Measurements from ENCODE around the gene LAPTM4A. TPM values are rescaled to one million over a fixed set of nuclear protein-coding genes. Genes with fewer than 3 reads are reported as not detected.

LAPTM4A gene
- total RNA-seq, 6 experiments from 2014 or later = 80.0 to 143 (median 126) TPM

DNA sequence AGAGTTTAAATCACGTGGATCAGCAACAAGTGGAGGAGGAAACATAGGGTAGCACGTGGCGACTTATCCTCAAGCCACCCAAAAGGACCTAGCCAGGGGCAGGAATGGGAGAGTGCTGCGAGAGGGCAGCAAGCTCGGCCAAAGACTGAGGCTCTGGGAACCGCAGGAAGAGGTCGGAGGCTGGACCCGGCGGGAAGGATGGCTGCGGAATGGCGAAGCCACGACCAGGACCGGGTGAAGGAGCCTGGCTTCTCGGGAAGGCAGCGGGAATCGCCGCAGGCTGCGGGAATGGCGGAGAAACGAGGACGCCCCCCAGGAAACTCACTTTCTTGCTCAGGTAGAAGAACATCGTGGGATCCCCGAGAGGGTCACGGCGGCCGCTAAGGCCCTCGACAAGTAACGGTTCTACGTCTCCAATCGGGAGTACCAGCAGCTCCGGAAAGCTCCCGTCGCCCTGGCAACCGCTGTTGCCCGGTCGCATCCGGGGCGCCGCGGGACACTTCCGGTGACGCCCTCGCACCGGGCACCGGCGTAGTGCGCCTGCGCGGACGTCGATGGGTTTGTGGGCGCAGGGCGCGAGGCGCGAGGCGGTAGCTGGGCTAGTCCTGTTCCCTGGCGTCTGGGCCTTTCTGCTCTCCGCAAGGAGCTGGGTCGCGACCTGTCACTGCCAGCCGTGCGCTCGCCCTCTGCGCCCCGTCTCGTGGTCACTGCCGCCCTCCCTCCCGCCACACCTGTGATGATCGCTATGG lies 61.6 kb downstream of the LAPTM4A start, which contains the start of gene WDR35:
Gene WDR35, minus strand, starts transcription at position 439 of the 749 bp plus-strand sequence. Its CDS starts 90 bp downstream, at position 349.
- WGBS (ENCODE audit: insufficient coverage, low coverage, low lambda C conversion rate, missing lambda C conversion rate) = 0% methylated on average over 35 of the region's 70 CpGs
- TF ChIP-seq, protein P1, sequence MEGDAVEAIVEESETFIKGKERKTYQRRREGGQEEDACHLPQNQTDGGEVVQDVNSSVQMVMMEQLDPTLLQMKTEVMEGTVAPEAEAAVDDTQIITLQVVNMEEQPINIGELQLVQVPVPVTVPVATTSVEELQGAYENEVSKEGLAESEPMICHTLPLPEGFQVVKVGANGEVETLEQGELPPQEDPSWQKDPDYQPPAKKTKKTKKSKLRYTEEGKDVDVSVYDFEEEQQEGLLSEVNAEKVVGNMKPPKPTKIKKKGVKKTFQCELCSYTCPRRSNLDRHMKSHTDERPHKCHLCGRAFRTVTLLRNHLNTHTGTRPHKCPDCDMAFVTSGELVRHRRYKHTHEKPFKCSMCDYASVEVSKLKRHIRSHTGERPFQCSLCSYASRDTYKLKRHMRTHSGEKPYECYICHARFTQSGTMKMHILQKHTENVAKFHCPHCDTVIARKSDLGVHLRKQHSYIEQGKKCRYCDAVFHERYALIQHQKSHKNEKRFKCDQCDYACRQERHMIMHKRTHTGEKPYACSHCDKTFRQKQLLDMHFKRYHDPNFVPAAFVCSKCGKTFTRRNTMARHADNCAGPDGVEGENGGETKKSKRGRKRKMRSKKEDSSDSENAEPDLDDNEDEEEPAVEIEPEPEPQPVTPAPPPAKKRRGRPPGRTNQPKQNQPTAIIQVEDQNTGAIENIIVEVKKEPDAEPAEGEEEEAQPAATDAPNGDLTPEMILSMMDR (IDR thresholded peaks at IDR 0.05) = no peak
- TF ChIP-seq POLR2A (IDR thresholded peaks at IDR 0.05) = peak; percentile 40
- intact Hi-C loops (cut with DNase I) = no loop called here
- Histone ChIP-seq H3K27ac (no peak within 1 kb of the TSS), H3K27me3 (no peaks in the 10 kb centered on the region), H3K4me1 (peaks cover 0 to 13% (median 0%) of the 10 kb centered on the region in 4 donors), H3K4me3 (peak within 1 kb of the TSS; percentile 71 to 88 (median 85)), H3K9me3 (no peaks in the 10 kb centered on the region), H3K36me3 (no peaks in the 10 kb centered on the region)
- peak; percentile 99 for ATAC-seq
- DNase-seq = peak; percentile 93 to 95 (median 93)

- WGBS (ENCODE audit: insufficient coverage, low coverage, low lambda C conversion rate, missing lambda C conversion rate) = 9% methylated on average over 8 of the region's 8 CpGs
- Histone ChIP-seq H3K36me3 (no peaks in the 10 kb centered on the region), H3K4me3 (peak overlapping the region; percentile 71 to 88 (median 85)), H3K27me3 (no peaks in the 10 kb centered on the region), H3K27ac (no peak overlapping the region), H3K9me3 (no peaks in the 10 kb centered on the region), H3K4me1 (peaks cover 0 to 13% (median 0%) of the 10 kb centered on the region in 4 donors)
- DNase-seq (no peak), ATAC-seq (no peak)
- intact Hi-C loops (cut with DNase I) = no loop called here
- no peak for TF ChIP-seq POLR2A (IDR thresholded peaks at IDR 0.05)
- TF ChIP-seq, protein P1 (IDR thresholded peaks at IDR 0.05) = no peak
Observed at GRCh38 chr2:19989342-19989666, 62.1 kb downstream of the LAPTM4A start.

- intact Hi-C loops (cut with DNase I) = no loop called here
- Histone ChIP-seq H3K36me3 (no peaks in the 10 kb centered on the region), H3K9me3 (no peaks in the 10 kb centered on the region), H3K27me3 (no peaks in the 10 kb centered on the region), H3K4me3 (no peak overlapping the region), H3K4me1 (peaks cover 0 to 13% (median 0%) of the 10 kb centered on the region in 4 donors), H3K27ac (no peak overlapping the region)
- no peak for DNase-seq
- no peak for TF ChIP-seq POLR2A (IDR thresholded peaks at IDR 0.05)
- TF ChIP-seq, protein P1 (IDR thresholded peaks at IDR 0.05) = no peak
- 77% methylated on average over 2 of the region's 2 CpGs for WGBS (ENCODE audit: insufficient coverage, low coverage, low lambda C conversion rate, missing lambda C conversion rate)
- ATAC-seq = no peak
Observed at GRCh38 chr2:19988600-19988999, 62.8 kb downstream of the LAPTM4A start.

DNA sequence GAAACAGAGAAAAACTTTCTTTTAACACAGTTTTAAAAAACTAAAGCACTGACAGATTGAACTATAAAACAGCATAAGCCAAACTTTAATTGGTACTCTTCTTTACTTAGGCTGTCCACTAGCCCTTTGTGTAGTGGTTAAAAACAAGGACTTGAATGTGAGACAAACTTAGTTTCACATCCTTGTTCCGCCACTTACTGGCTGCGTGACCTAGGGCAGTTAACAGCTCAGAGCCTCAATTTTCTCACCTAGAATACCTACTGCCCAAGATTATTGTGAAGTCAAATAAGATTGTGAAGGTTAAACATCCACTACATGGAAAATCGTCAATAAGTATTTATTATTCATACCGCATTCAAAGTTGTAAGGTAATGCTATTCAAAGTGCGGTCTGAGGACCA lies 63.5 kb downstream of the LAPTM4A start:
- H3K9me3 ChIP-seq = no peaks in the 10 kb centered on the region
- TF ChIP-seq, protein P1 (IDR thresholded peaks at IDR 0.05) = no peak
- TF ChIP-seq POLR2A (IDR thresholded peaks at IDR 0.05) = no peak
- H3K36me3 ChIP-seq = no peaks in the 10 kb centered on the region
- no peak overlapping the region for H3K4me3 ChIP-seq
- intact Hi-C loops (cut with DNase I) = no loop called here
- H3K27me3 ChIP-seq = no peaks in the 10 kb centered on the region
- DNase-seq (no peak), ATAC-seq (no peak)
- peaks cover 0 to 13% (median 0%) of the 10 kb centered on the region in 4 donors for H3K4me1 ChIP-seq
- no peak overlapping the region for H3K27ac ChIP-seq
- WGBS (ENCODE audit: insufficient coverage, low coverage, low lambda C conversion rate, missing lambda C conversion rate) = 96% methylated on average over 5 of the region's 5 CpGs

Other genes with a start within 250 kb of the LAPTM4A start
- 1 to 10 TPM; 2.4 to 5.5 (median 3.8) TPM for gene TTC32, start 149.6 kb downstream of the LAPTM4A start, total RNA-seq
- 1 to 10 TPM; 1.2 to 3.3 (median 2.5) TPM for gene WDR35, start 61.5 kb downstream of the LAPTM4A start, total RNA-seq
- gene MATN3, start 39.0 kb downstream of the LAPTM4A start, total RNA-seq = not detected
- 100 to 1,000 TPM; 260 to 452 (median 415) TPM for gene SDC1, start 173.5 kb upstream of the LAPTM4A start, total RNA-seq